IMR-90 (cell line): Measurements from ENCODE around the gene FAAP100.

Source experiments
- POLR2A ChIP-seq: IDR thresholded peaks from 2 replicates; pipeline ENCODE4 v1.6.1; 2012; ENCODE audit warnings: mild to moderate bottlenecking, low read depth, low read length
- TF ChIP-seq, protein P1 (sequence below): conservative IDR thresholded peaks from 2 replicates; pipeline ENCODE4 v1.5.1; 2012; ENCODE audit warnings: mild to moderate bottlenecking, low read depth, low read length, improper control_type of control experiment

DNA sequence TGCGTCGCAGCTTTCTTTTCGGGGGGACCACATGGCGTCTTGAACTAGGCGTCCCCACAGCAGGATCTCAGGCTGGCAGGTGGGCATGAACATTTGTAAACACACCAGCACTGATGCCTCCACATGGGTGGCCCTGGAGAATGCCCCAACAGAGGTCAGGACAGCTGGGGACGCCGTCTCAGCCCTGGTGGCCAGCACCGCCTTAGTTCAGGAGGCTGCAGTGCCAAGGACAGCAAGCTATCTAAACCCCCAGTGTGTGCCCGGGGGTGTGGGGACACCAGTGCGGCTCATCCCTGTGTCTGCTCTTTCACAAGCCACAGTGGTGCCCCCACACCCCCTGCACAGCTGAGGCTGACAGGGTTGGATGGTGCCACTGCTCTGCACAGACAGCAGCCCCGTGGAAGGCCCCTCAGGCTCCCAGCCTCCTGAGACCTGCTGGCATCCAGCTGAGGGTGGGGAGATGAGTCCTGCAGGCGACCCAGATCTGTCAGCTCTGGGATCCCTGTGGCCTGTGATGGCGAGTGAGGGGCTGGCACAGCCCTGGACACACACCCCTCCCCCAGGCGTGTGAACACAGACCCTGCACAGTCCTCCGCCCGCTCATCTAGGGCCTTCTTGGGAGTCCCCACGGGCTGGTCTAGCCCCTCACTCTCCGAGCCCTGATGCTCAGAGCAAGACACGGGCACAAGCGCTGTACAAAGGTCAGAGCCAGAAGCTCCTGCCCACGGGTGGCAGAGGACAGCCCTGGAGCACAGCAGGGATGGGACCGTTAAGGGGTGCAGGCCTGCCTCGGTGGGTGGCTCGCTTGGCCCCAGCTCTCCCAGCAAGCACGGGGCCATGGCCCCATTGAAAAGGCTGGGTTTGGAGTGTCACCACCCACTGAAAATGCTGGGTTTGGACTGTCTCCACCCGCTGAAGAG, 13.2 kb downstream of the FAAP100 start:
- TF ChIP-seq, protein P1, sequence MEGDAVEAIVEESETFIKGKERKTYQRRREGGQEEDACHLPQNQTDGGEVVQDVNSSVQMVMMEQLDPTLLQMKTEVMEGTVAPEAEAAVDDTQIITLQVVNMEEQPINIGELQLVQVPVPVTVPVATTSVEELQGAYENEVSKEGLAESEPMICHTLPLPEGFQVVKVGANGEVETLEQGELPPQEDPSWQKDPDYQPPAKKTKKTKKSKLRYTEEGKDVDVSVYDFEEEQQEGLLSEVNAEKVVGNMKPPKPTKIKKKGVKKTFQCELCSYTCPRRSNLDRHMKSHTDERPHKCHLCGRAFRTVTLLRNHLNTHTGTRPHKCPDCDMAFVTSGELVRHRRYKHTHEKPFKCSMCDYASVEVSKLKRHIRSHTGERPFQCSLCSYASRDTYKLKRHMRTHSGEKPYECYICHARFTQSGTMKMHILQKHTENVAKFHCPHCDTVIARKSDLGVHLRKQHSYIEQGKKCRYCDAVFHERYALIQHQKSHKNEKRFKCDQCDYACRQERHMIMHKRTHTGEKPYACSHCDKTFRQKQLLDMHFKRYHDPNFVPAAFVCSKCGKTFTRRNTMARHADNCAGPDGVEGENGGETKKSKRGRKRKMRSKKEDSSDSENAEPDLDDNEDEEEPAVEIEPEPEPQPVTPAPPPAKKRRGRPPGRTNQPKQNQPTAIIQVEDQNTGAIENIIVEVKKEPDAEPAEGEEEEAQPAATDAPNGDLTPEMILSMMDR, result no peak
- TF ChIP-seq POLR2A, result no peak
